ENCODE results near the gene IFI16. TPM values are rescaled to one million over a fixed set of nuclear protein-coding genes. Genes with fewer than 3 reads are reported as not detected.

Gene IFI16
- total and polyA plus RNA-seq, 2 experiments from 2014 or later: 25.1 to 31.8 TPM

- H3K4me1 ChIP-seq (ENCODE audit: insufficient read depth): no peaks in the 10 kb centered on the region
- 86% methylated on average over 5 of the region's 5 CpGs for WGBS (ENCODE audit: low lambda C conversion rate, missing lambda C conversion rate)
- no peaks in the 10 kb centered on the region for H3K9me2 ChIP-seq (replicated peaks; ENCODE audit: insufficient read depth)
- H2AFZ ChIP-seq: no peak overlapping the region
- no peaks in the 10 kb centered on the region for H4K20me1 ChIP-seq (ENCODE audit: insufficient read depth, poor library complexity, severe bottlenecking)
- TF ChIP-seq EZH2 (IDR thresholded peaks at IDR 0.05; ENCODE audit: borderline replicate concordance): no peak
- TF ChIP-seq EZH2phosphoT487 (IDR thresholded peaks at IDR 0.05; ENCODE audit: low read depth, severe bottlenecking, unreplicated experiment): no peak
- no peak for TF ChIP-seq CTCF (IDR thresholded peaks at IDR 0.05; ENCODE audit: poor library complexity)
- no peaks in the 10 kb centered on the region for H3K9me3 ChIP-seq (ENCODE audit: low read depth)
- H3K36me3 ChIP-seq (replicated peaks; ENCODE audit: insufficient read depth, low read depth): no peaks in the 10 kb centered on the region
- no peaks in the 10 kb centered on the region for H3K79me2 ChIP-seq
- H3K27me3 ChIP-seq: no peaks in the 10 kb centered on the region
- no peak overlapping the region for H3K4me3 ChIP-seq
- no peak for DNase-seq (ENCODE audit: low spot score)
- no peak overlapping the region for H3K4me2 ChIP-seq
- no peak overlapping the region for H3K27ac ChIP-seq
These were observed 45.5 kb downstream of the IFI16 start for GRCh38 chr1:159055181-159055641.

GRCh38 chr1:159056069-159056698 lies 46.5 kb downstream of the IFI16 start:
- no peak for DNase-seq (ENCODE audit: low spot score)
- H3K27ac ChIP-seq: no peak overlapping the region
- H3K27me3 ChIP-seq: no peaks in the 10 kb centered on the region
- H3K4me1 ChIP-seq (ENCODE audit: insufficient read depth): no peaks in the 10 kb centered on the region
- 93% methylated on average over 7 of the region's 7 CpGs for WGBS (ENCODE audit: low lambda C conversion rate, missing lambda C conversion rate)
- H2AFZ ChIP-seq: no peak overlapping the region
- TF ChIP-seq CTCF (IDR thresholded peaks at IDR 0.05; ENCODE audit: poor library complexity) (no peak), EZH2 (IDR thresholded peaks at IDR 0.05; ENCODE audit: borderline replicate concordance) (no peak), EZH2phosphoT487 (IDR thresholded peaks at IDR 0.05; ENCODE audit: low read depth, severe bottlenecking, unreplicated experiment) (no peak)
- no peaks in the 10 kb centered on the region for H3K9me2 ChIP-seq (replicated peaks; ENCODE audit: insufficient read depth)
- no peaks in the 10 kb centered on the region for H3K36me3 ChIP-seq (replicated peaks; ENCODE audit: insufficient read depth, low read depth)
- H3K79me2 ChIP-seq: no peaks in the 10 kb centered on the region
- no peak overlapping the region for H3K4me2 ChIP-seq
- H4K20me1 ChIP-seq (ENCODE audit: insufficient read depth, poor library complexity, severe bottlenecking): no peaks in the 10 kb centered on the region
- H3K9me3 ChIP-seq (ENCODE audit: low read depth): no peaks in the 10 kb centered on the region
- H3K4me3 ChIP-seq: no peak overlapping the region

GRCh38 chr1:159058751-159059150 lies 49.0 kb downstream of the IFI16 start:
- Histone ChIP-seq H3K27me3 (no peaks in the 10 kb centered on the region), H4K20me1 (ENCODE audit: insufficient read depth, poor library complexity, severe bottlenecking) (no peaks in the 10 kb centered on the region), H3K9me2 (replicated peaks; ENCODE audit: insufficient read depth) (no peaks in the 10 kb centered on the region), H3K36me3 (replicated peaks; ENCODE audit: insufficient read depth, low read depth) (no peaks in the 10 kb centered on the region), H3K9me3 (ENCODE audit: low read depth) (no peaks in the 10 kb centered on the region), H3K79me2 (no peaks in the 10 kb centered on the region), H3K4me3 (no peak overlapping the region), H2AFZ (no peak overlapping the region), H3K4me1 (ENCODE audit: insufficient read depth) (no peaks in the 10 kb centered on the region), H3K4me2 (no peak overlapping the region), H3K27ac (no peak overlapping the region)
- DNase-seq (ENCODE audit: low spot score): no peak
- no peak for TF ChIP-seq CTCF (IDR thresholded peaks at IDR 0.05; ENCODE audit: poor library complexity)
- TF ChIP-seq EZH2phosphoT487 (IDR thresholded peaks at IDR 0.05; ENCODE audit: low read depth, severe bottlenecking, unreplicated experiment): no peak
- no peak for TF ChIP-seq EZH2 (IDR thresholded peaks at IDR 0.05; ENCODE audit: borderline replicate concordance)
- 94% methylated on average over 7 of the region's 7 CpGs for WGBS (ENCODE audit: low lambda C conversion rate, missing lambda C conversion rate)
